Measurements from ENCODE around the gene ZNF460.

GRCh38 chr19:57292547-57292946, 12.3 kb downstream of the ZNF460 start:
- TF ChIP-seq CEBPB (IDR thresholded peaks at IDR 0.05; ENCODE audit: low read depth, low read length), result no peak
- TF ChIP-seq POLR2A (IDR thresholded peaks at IDR 0.05; ENCODE audit: low read depth, low read length), result 0 out of 2 replicates have a peak, but pooled peaks have one; percentile 8
- TF ChIP-seq CTCF (conservative IDR thresholded peaks at IDR 0.05; ENCODE audit: low read depth, low read length), result no peak
- no peak for TF ChIP-seq RAD21 (IDR thresholded peaks at IDR 0.05; ENCODE audit: low read length)
- TF ChIP-seq NFE2L2 (IDR thresholded peaks at IDR 0.05; ENCODE audit: low read depth, low read length), result no peak
- TF ChIP-seq SMC3 (IDR thresholded peaks at IDR 0.05; ENCODE audit: low read depth, low read length), result no peak
- no peak for TF ChIP-seq FOS (IDR thresholded peaks at IDR 0.05; ENCODE audit: low read depth, low read length)
- TF ChIP-seq RFX5 (IDR thresholded peaks at IDR 0.05; ENCODE audit: low read depth, low read length), result no peak
- TF ChIP-seq ELK1 (IDR thresholded peaks at IDR 0.05; ENCODE audit: borderline replicate concordance, low read depth, low read length), result no peak

Measured in IMR-90 (cell line).